CD8-positive, alpha-beta memory T cell (primary cell): ENCODE measurements around the gene CENPW. TPM values are rescaled to one million over a fixed set of nuclear protein-coding genes. Genes with fewer than 3 reads are reported as not detected.

Experiments
- CTCF ChIA-PET: fragments of 350-600 bp; sonication (Branson Sonifier 250); formaldehyde crosslinking; loops from one replicate; lab custom pipeline; 2021; ENCODE audit warnings: antibody characterized with exemption; lab: Charles Lee
- POLR2A ChIA-PET: fragments of 350-600 bp; sonication (Branson Sonifier 250); formaldehyde crosslinking; loops from one replicate; lab custom pipeline; 2021; ENCODE audit warnings: antibody characterized with exemption; lab: Charles Lee
- DNase-seq, 5 donors: peaks; one replicate each; pipeline versions ENCODE4 v3.0.0 to v3.0.0-alpha.2; 2020 to 2022; ENCODE audit warnings: mixed read lengths in 1 of 5
- H3K27ac ChIP-seq: one replicate; pipeline ENCODE4 v1.7.0; 2013; ENCODE audit warnings: low read depth, mild to moderate bottlenecking, low read length, moderate library complexity
- H3K27me3 ChIP-seq: 2 replicates; pipeline ENCODE4 v1.7.0; 2013; ENCODE audit warnings: low read length, mild to moderate bottlenecking; ENCODE audit not compliant: insufficient read depth, poor library complexity, severe bottlenecking
- H3K36me3 ChIP-seq: 2 replicates; pipeline ENCODE4 v1.7.0; 2013; ENCODE audit warnings: mild to moderate bottlenecking, low read length, moderate library complexity; ENCODE audit not compliant: insufficient read depth
- H3K4me1 ChIP-seq: 2 replicates; pipeline ENCODE4 v1.7.0; 2013; ENCODE audit warnings: mild to moderate bottlenecking, low read length, moderate library complexity; ENCODE audit not compliant: insufficient read depth
- H3K4me3 ChIP-seq: 2 replicates; pipeline ENCODE4 v1.7.0; 2013; ENCODE audit warnings: mild to moderate bottlenecking, low read length
- H3K9me3 ChIP-seq: 2 replicates; pipeline ENCODE4 v1.7.0; 2013; ENCODE audit warnings: mild to moderate bottlenecking, low read length
- H3K27ac Mint-ChIP-seq, 8 donors: one replicate each; pipeline ENCODE4 v1.8.0; 2020 to 2021; ENCODE audit warnings: mixed read lengths in 8 of 8, mild to moderate bottlenecking in 6 of 8, inconsistent platforms in 3 of 8, moderate library complexity in 3 of 8
- H3K27me3 Mint-ChIP-seq, 2 donors: one replicate each; pipeline ENCODE4 v1.8.0; 2020 to 2021; ENCODE audit warnings: mixed read lengths in 2 of 2, mild to moderate bottlenecking in 1 of 2, moderate library complexity in 1 of 2
- H3K36me3 Mint-ChIP-seq, 3 donors: one replicate each; pipeline ENCODE4 v1.8.0; 2020 to 2021; ENCODE audit warnings: mixed read lengths in 3 of 3, inconsistent platforms in 1 of 3, mild to moderate bottlenecking in 1 of 3
- H3K4me1 Mint-ChIP-seq, 3 donors: one replicate each; pipeline ENCODE4 v1.8.0; 2020 to 2021; ENCODE audit warnings: mixed read lengths in 3 of 3, inconsistent platforms in 1 of 3, mild to moderate bottlenecking in 1 of 3
- H3K4me3 Mint-ChIP-seq, 7 donors: one replicate each; pipeline ENCODE4 v1.8.0; 2020 to 2021; ENCODE audit warnings: mixed read lengths in 7 of 7, mild to moderate bottlenecking in 6 of 7, moderate library complexity in 4 of 7, inconsistent platforms in 2 of 7
- H3K9me3 Mint-ChIP-seq, 5 donors: one replicate each; pipeline ENCODE4 v1.8.0; 2020 to 2022; ENCODE audit warnings: mixed read lengths in 5 of 5, mild to moderate bottlenecking in 3 of 5, moderate library complexity in 2 of 5, inconsistent platforms in 1 of 5
- polyA plus RNA-seq: library from polyadenylated mRNA; unstranded; fragments of 300-500 nt; fragmentation: Illumina TruSeq; gene quantifications from one replicate; pipeline ENCODE4 v1.2.3, GENCODE V29; 2021
- total RNA-seq, 2 experiments: library from RNA; stranded (reverse); gene quantifications; one replicate each; pipeline ENCODE4 v1.2.3, GENCODE V29; 2021

The CENPW gene
- total and polyA plus RNA-seq, 3 experiments from 2014 or later, result 3.1 to 54.1 (median 50.0) TPM

GRCh38 chr6:126377594-126378153, 37.8 kb downstream of the CENPW start:
- Mint-ChIP-seq H3K27me3 (no peaks in the 10 kb centered on the region), H3K36me3 (no peaks in the 10 kb centered on the region), H3K27ac (no peak overlapping the region), H3K9me3 (peaks cover 0 to 10% (median 2%) of the 10 kb centered on the region in 5 donors), H3K4me3 (no peak overlapping the region), H3K4me1 (no peaks in the 10 kb centered on the region)
- DNase-seq, result no peak
- CTCF ChIA-PET, result no interaction called here
- POLR2A ChIA-PET, result no interaction called here
- H3K4me3 ChIP-seq, result no peak overlapping the region
- no peaks in the 10 kb centered on the region for H3K36me3 ChIP-seq
- no peaks in the 10 kb centered on the region for H3K9me3 ChIP-seq
- no peak overlapping the region for H3K27ac ChIP-seq
- H3K27me3 ChIP-seq, result no peaks in the 10 kb centered on the region
- no peaks in the 10 kb centered on the region for H3K4me1 ChIP-seq

GRCh38 chr6:126380072-126380583, 40.2 kb downstream of the CENPW start:
- CTCF ChIA-PET, result no interaction called here
- H3K9me3 Mint-ChIP-seq, result peaks cover 4 to 30% (median 10%) of the 10 kb centered on the region in 5 donors

GRCh38 chr6:126381498-126381897, 41.6 kb downstream of the CENPW start:
- Mint-ChIP-seq H3K36me3 (no peaks in the 10 kb centered on the region), H3K4me3 (no peak overlapping the region), H3K9me3 (peaks cover 8 to 33% (median 12%) of the 10 kb centered on the region in 5 donors), H3K27me3 (no peaks in the 10 kb centered on the region), H3K27ac (no peak overlapping the region), H3K4me1 (no peaks in the 10 kb centered on the region)
- H3K4me3 ChIP-seq, result no peak overlapping the region
- H3K27me3 ChIP-seq, result no peaks in the 10 kb centered on the region
- no peaks in the 10 kb centered on the region for H3K36me3 ChIP-seq
- H3K9me3 ChIP-seq, result no peaks in the 10 kb centered on the region
- no peak for DNase-seq
- ChIA-PET CTCF (no interaction called here), POLR2A (no interaction called here)
- H3K4me1 ChIP-seq, result no peaks in the 10 kb centered on the region
- no peak overlapping the region for H3K27ac ChIP-seq

More at GRCh38 chr6:126380072-126380583, 40.2 kb downstream of the CENPW start:
- POLR2A ChIA-PET, result no interaction called here
- H3K36me3 Mint-ChIP-seq, result no peaks in the 10 kb centered on the region
- no peaks in the 10 kb centered on the region for H3K36me3 ChIP-seq
- H3K4me3 ChIP-seq, result no peak overlapping the region
- H3K27ac Mint-ChIP-seq, result no peak overlapping the region
- H3K4me1 Mint-ChIP-seq, result no peaks in the 10 kb centered on the region
- no peak overlapping the region for H3K4me3 Mint-ChIP-seq
- DNase-seq, result no peak
- no peaks in the 10 kb centered on the region for H3K9me3 ChIP-seq
- no peaks in the 10 kb centered on the region for H3K27me3 Mint-ChIP-seq
- no peaks in the 10 kb centered on the region for H3K27me3 ChIP-seq
- H3K27ac ChIP-seq, result no peak overlapping the region
- no peaks in the 10 kb centered on the region for H3K4me1 ChIP-seq

GRCh38 chr6:126383203-126383602, 43.3 kb downstream of the CENPW start:
- ChIA-PET CTCF (no interaction called here), POLR2A (no interaction called here)
- Mint-ChIP-seq H3K27ac (no peak overlapping the region), H3K9me3 (peaks cover 9 to 33% (median 12%) of the 10 kb centered on the region in 5 donors), H3K4me1 (no peaks in the 10 kb centered on the region), H3K27me3 (no peaks in the 10 kb centered on the region), H3K36me3 (no peaks in the 10 kb centered on the region), H3K4me3 (no peak overlapping the region)
- DNase-seq, result no peak
- Histone ChIP-seq H3K27ac (no peak overlapping the region), H3K9me3 (no peaks in the 10 kb centered on the region), H3K27me3 (no peaks in the 10 kb centered on the region), H3K4me3 (no peak overlapping the region), H3K4me1 (no peaks in the 10 kb centered on the region), H3K36me3 (no peaks in the 10 kb centered on the region)

- Mint-ChIP-seq H3K4me3 (no peak overlapping the region), H3K36me3 (no peaks in the 10 kb centered on the region), H3K27ac (no peak overlapping the region), H3K4me1 (no peaks in the 10 kb centered on the region), H3K9me3 (peaks cover 9 to 33% (median 12%) of the 10 kb centered on the region in 5 donors), H3K27me3 (no peaks in the 10 kb centered on the region)
- Histone ChIP-seq H3K4me1 (no peaks in the 10 kb centered on the region), H3K4me3 (no peak overlapping the region), H3K36me3 (no peaks in the 10 kb centered on the region), H3K27me3 (no peaks in the 10 kb centered on the region), H3K9me3 (no peaks in the 10 kb centered on the region), H3K27ac (no peak overlapping the region)
- ChIA-PET CTCF (no interaction called here), POLR2A (no interaction called here)
- no peak for DNase-seq
Observed at GRCh38 chr6:126385536-126385935, 45.6 kb downstream of the CENPW start.

- POLR2A ChIA-PET, result no interaction called here
- peaks cover 4 to 22% (median 11%) of the 10 kb centered on the region in 5 donors for H3K9me3 Mint-ChIP-seq
Observed at GRCh38 chr6:126388104-126388598, 48.2 kb downstream of the CENPW start.

GRCh38 chr6:126396131-126396530, 56.2 kb downstream of the CENPW start:
- Mint-ChIP-seq H3K27ac (no peak overlapping the region), H3K4me1 (no peaks in the 10 kb centered on the region), H3K9me3 (peaks cover 0 to 6% (median 2%) of the 10 kb centered on the region in 5 donors), H3K4me3 (no peak overlapping the region), H3K27me3 (no peaks in the 10 kb centered on the region), H3K36me3 (no peaks in the 10 kb centered on the region)
- Histone ChIP-seq H3K27me3 (no peaks in the 10 kb centered on the region), H3K9me3 (no peaks in the 10 kb centered on the region), H3K4me1 (no peaks in the 10 kb centered on the region), H3K36me3 (no peaks in the 10 kb centered on the region), H3K4me3 (no peak overlapping the region), H3K27ac (no peak overlapping the region)
- CTCF ChIA-PET, result no interaction called here
- no peak for DNase-seq
- POLR2A ChIA-PET, result no interaction called here

More at GRCh38 chr6:126388104-126388598, 48.2 kb downstream of the CENPW start:
- no peaks in the 10 kb centered on the region for H3K36me3 ChIP-seq
- Mint-ChIP-seq H3K36me3 (no peaks in the 10 kb centered on the region), H3K4me1 (no peaks in the 10 kb centered on the region), H3K27ac (no peak overlapping the region), H3K27me3 (no peaks in the 10 kb centered on the region), H3K4me3 (no peak overlapping the region)
- CTCF ChIA-PET, result no interaction called here
- DNase-seq, result no peak
- no peaks in the 10 kb centered on the region for H3K27me3 ChIP-seq
- no peak overlapping the region for H3K4me3 ChIP-seq
- H3K4me1 ChIP-seq, result no peaks in the 10 kb centered on the region
- H3K27ac ChIP-seq, result no peak overlapping the region
- no peaks in the 10 kb centered on the region for H3K9me3 ChIP-seq
